ENCODE measurements around the gene SSPN.

The SSPN gene

DNA sequence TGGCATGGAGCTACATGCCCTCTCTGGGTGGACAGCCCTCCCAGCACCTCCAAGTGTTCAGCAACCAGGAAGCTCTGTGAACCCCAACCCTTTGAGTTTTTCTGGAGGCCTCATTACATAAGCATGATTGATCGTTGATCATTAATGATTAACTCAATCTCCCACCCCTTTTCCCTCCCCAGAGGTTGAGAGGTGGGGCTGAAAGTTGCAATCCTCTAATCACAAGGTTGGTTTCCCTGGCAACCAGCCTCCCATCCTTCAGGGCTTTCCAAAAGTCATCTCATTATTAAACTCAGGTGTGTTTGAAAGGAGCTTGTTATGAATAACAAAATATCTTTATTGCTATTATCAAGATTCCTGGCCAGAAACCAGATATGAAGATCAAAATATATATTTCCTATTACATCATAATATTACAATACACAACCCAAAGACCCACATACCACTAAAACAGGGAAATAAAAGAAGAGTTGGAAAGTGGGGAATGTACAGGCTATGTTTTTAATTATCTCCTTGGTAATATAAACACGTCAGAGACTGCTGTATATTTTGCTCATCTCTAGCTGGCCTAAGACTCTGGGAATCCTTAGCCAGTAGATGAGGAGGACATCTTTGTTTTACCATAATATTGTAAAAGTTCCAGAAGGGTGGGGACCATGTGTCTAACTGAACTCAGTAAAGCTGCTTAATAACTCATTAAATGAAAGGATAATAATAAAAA, 73.6 kb downstream of the SSPN start:
- no peak for DNase-seq

DNA sequence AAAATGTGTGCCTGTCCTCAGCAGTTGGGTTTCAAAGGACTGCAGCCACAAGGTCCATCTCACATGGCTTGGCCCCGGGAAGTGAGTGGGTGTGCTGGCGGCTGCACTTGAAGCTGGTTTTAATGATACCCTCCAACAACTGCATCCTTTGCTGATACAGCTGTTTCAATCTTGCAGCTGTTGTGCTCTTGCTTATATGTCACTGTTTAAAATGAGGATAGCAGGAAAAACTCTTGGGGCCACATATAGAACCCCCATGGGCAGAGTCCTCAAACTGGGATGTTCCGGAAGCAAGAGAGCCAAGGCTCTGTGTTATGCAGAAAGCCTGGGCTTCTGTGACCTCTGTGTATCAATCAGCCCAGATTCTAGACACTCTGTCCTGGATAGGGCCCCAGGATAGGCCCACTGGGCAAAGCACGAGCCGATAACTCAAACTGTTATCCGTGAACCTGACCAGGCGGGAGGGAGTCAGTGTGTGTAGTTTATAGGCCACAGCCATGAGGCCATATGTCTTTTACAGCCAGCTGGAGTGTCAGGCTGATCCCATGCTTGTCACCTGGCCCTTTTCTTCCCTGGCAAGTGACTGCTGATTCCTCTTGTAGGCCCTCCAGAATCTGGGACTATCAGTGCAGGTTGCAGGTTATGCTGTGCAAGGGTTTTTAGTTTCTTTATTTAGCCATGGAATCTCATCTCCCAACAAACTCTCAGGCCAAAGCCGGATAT, 74.3 kb downstream of the SSPN start:
- no peak for DNase-seq

DNA sequence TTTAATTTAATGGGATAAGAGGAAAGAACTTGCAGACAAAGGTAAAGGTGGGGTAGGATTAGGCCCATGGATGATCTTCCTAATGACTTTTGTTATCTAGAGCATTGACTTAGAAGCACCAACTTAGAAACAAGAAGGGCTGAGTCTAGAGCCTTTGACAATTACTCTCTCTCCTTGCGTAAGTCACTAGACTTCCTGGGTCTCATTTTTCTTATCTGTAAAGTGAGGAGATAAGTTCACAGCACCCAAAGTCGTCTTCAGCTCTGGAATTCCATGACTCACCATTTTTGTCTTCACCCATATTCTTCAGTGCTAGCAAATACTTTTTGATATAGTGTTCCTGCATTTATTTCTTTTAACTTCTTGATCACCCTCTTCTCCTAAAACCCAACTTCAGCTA, 75.7 kb downstream of the SSPN start:
- no peak for DNase-seq

DNA sequence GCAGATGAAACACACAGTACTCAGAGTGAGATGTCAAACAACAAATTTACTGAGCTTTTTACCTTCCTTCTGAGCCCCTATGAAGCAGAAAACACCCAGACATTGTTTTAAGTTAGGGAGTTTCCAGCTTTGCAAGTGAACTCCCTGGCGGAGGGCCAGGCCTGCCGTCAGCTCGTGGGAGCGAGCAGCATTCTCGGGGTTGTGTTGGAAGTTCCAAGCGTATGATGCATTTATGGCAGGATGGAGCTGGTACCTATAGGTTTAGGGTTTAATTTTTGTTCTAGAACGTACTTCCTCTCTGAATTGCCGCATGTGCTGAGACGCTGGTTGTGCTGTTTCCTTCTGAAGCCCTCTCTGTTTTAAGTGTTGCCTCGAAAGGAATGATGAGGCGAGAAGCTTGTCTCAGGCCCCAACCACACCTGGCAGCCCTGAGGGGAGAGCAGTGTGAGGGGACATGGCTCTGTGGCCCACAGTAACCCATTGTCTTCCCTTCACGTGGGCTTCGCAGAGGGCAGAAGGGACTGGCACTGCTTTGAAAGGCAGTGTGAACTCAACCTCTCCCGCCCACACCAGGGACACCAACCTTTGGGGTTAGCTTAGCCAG, 76.6 kb downstream of the SSPN start:
- DNase-seq: peak; percentile 20

DNA sequence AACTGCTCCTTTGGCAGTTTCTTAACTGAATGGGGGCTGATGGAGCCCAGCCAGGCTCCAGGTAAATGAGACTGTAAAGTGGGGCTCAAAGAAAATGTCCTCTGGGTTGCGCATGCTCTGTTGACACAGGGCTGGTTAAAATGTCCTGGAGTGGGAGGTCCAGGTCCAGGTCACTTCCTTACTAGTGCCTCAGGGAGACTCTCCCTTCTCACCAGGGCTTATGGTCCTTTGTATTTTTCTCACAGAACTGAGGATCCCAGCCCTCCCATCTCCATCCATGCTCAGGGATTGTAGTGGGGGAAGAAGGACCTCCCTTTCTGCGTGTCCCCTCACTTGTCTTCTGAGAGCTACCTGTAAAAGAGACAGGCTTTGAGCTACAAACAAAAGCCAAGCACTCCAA, 77.5 kb downstream of the SSPN start:
- no peak for DNase-seq

DNA sequence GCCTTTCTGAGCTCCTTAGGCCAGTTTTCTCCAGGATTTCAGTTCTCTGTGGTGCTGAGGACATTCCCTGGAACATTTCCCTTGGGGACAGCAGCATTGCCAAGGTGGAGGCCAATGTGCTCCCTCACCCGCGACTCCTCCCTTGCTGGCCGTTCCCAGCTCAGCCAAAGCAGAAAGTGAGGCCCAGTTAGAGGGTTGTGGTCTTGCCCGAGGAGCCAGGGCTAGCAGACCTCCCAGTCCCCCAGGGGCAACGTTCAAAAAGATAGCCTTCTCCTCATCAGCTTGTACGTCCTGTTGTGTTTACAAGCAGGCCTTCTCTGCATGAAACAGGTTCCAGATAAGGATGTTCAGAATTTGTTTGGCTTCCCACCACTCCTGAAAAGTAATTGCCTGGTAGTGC, 78.4 kb downstream of the SSPN start:
- DNase-seq: no peak

DNA sequence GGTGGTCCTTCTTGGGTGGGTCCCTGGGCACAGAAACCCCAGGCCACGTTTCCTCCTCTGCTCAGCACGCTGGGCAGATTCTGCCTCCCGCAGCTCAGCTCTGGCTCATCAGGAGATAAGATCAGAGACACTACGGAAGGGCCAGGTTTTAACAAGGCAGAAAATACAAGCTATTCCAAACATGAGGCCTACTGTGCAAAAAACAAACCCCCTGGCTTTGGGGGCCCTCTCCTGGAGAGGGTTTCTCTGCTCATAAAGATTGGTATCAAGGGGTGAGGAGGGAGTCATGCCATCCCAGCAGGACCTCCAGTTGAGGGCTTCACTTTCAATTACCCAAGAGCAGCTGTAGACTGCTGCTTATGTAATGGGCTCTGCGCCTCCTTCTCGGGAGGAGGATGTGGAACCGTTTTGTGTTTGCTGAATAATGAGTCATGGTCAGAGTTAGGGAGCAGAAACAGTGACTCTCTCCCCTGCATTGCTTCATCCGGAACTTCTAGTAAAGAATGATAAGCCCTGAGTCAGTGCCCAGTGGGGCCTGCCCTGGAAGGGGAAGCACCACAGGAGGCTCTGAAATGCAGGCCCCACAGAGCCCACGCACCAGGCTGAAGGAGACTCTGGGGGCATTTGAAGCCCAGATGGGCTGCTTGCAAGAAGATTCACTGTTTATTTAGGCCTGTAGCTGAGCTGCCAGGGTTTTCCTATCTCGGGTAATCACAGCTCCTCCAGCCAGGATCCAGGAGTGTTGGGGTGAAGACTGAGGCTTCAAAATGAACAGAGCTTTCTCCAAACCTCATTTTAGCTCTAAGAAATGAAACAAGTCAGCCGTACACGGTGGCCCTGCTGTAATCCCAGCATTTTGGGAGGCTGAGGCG, 79.3 kb downstream of the SSPN start:
- DNase-seq: peak; percentile 16

DNA sequence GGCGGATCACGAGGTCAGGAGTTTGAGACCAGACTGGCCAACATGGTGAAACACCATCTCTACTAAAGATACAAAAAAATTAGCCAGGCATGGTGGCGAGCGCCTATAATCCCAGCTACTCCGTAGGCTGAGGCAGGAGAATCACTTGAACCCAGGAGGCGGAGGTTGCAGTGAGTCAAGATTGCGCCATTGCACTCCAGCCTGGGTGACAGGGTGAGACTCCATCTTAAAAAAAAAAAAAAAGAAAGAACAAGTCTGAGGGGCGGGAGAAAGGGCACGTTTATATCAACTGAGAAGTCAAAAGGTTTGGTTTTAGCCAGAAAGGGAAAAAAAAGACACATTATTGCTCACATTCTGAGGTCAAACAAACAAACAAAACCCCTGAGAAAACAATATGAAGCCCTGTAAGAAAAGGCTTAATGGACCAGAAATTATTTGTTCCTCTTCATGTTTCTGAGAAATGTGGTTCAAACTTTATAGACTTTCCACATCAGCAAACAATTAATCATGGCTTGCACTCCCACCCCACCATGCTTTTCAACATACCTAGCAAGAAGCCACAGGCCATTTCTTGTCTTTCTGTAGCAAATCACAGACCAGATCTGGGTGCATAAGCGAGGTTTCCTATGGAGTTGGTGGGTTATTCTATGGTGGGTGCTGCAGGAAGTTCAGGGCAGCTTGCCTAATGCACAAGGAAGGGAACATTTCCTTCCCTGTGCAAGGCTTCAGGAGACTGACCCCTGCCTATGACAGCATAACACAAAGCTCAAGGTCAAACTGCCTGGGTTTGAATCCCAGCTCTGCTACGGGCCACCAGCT, 80.1 kb downstream of the SSPN start:
- no peak for DNase-seq

DNA sequence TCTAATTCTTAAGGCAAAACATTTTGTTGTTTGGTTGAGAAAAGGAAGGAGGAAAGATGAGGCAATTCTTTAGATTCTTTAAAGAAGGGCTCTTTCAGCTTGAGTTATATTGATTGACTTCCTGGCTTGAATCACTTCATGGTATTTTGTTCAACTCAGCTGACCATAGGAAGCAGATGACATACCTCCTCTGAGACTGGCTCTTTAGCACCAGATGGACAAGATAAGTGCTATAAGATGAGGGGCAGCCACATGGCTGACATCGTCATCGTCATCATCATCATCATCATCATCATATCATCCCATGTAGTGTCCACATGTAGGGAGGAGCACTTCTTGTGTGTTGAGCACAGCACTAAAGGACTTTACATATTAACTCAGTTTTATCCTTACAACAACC, 81.3 kb downstream of the SSPN start:
- DNase-seq: no peak

DNA sequence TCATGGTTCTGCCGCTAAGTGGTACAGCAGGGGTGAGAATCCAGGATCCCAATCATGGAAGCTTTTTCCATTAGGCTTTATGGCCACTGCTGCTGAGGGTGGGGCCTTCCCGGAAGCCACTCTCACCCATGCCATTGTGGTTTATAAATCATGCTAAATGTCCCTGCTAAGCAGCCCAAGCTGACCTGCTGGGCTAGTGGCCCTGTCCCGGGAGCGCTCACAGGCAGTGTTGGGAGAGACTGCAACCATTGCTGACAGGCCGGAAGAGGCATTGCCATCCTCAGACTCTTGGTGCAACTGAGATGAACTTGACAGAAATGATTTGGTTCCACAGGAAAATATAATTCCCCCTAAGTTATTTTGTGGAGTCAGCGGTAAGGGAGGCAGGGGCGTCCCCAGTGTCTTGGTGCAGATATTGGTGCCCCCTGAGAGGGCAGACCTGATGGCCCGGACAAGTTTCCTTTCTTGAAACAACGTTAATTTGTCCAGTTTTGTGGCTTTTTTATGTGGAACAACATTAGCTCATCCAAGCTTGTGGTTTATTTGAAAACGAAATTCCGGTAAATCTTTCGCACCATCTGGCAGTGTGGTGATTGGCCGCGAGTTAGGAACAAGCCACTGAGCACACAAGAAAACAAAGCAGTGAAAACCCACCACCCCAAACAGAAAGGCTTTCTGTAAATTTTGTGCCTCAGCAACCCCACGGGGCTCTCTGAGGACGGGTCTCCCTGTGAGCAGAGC, 82.3 kb downstream of the SSPN start:
- no peak for DNase-seq

DNA sequence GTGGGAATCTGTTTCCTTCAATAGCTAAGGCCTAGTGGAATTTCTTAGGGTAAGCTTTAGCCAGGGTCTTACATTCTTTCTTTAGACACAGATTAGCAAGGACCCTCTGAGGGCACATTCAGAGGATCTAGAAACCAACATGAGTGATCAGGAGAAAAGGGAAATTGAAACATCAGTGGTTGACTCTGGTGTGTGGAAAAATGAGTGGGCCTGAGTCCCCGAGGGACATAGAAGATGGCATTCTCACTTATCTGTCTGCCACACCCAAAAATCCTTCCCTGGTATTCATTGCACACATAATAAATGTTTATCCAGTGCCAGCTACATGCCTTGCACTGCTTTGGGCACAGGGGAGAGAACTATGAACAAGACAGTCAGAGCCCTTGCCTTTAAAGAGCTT, 82.9 kb downstream of the SSPN start:
- DNase-seq: no peak

DNA sequence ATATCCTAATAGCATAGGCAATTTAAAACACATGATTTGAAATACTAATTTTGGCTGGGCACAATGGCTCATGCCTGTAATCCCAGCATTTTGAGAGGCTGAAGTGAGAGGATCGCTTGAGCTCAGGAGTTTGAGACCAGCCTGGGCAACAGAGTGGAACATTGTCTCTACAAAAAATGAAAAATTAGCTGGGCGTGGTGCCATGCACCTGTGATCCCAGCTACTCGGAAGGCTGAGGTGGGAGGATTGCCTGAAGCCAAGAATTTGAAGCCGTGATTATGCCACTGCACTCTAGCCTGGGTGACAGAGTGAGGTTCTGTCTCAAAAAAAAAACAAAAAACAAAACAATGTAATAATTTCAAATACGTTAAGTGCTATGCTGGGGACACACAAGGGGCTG, 83.3 kb downstream of the SSPN start:
- no peak for DNase-seq

DNA sequence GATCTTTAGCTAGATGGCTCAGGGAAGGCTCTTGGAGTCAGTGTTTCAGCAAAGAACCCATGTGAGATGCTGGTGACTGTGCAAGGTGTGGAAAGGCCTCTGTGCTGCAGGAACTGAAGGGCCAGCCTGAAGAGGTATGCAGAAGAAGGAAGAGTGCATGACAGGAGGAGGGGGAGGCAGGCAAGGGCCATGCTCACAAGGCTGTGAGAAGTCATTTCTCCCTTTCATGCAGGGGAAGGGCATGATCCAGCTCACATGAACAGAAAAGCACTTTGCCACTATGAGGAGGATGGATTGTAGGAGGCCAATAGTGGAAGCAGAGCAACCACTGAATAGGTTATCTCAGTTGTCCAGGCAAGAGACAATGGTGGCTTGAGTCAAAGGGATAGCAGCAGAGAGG, 83.7 kb downstream of the SSPN start:
- no peak for DNase-seq

DNA sequence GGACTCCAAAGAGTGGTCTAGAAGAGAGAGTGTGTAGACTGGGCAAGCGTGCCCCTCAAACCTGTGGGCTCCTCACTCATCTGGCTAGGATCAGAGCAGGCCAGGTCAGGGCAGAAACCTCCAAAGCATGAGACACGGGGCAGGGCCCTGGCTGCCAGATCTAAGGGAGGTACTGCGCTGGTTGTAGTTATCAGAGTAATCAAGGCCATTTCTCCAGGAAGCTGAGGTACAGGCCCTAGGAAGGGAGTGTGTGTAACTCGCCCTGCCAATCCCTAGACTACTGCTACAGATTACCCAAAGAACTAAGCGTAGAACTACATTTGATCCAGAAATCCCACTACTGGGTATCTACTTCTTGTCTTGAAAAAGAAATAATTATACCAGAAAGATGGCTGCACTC, 84.5 kb downstream of the SSPN start:
- no peak for DNase-seq

DNA sequence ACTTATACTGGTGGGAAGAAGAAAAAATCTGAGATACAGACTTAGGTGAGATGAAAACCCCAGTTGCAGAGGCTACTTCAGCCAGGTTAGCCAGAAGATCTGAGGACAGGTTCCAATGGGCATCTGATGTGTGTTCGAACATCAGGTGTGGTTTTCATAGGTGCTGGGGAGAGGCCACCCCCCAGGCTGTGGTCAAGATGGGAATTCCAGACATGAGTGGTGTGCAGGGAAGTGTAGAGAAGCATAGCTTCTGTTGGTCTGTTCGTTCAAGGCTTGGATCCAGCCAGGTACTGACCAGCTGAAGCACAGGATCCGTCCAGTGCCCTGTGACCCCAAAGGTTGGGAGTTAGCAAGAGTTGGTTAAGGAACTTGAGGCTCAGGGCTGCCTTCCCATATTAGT, 85.5 kb downstream of the SSPN start:
- DNase-seq: no peak

DNA sequence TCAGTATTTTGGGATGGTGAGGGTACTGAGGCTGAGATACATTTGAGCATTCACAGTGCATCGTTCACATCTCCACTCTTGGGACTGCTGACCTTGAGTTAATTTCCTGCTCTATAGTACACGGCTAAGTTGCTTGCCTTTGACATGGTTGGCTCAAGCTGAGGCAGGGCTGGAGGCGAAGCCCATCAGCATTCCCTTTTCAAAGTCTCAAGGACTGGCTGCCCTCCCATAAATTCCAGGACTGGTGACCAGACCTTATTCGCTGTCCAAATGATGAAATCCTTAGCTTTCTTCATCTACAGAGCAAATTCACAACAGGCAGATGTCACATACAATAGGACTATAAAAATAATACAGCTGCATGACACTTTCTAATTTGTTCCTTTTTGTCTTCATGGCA, 85.9 kb downstream of the SSPN start:
- no peak for DNase-seq

DNA sequence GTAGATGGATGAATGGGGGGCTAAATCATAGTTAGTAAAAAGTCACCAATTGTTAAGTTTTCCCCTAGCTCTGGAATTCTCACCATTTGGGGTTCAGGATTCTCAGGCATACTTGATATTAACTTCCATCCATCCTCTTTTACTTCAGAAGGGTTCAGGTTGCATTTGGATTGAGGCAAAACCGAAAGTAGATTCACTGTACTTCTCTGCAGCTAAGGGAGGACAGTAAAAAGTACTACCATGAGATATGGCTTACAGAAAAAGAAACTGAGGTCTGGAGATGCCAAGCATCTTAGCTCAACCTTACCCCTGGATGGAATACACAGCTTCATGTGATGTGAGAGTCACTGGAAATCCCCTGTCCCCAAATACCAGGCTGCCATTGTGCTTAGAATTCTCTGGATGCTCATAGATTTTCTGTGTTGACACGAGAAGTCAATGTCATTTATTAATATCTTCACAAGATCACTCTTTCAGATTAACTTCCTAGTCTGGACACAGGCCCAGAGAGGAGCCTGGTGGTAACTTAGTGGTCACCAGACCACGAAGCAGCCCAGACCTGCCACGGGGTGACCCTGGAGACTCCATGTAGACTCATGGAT, 87.1 kb downstream of the SSPN start:
- no peak for DNase-seq

DNA sequence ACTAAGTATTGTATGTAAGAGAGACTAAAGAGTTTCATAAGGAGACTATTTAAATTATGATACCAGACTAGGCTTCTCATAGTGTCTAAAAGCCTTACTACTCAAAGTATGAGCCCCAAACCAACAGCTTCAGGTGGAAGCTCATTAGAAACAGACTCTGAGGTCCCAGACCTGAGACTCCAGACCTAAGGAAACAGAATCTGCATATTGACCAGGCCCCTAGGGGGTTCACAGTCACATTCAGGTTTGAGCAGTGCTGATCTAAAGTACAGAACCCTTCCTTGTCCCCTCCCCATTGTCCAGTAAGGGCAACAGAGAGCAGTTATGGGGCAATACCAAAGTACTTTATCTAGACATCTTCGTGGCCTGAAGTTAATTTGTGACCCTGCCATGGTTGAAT, 87.7 kb downstream of the SSPN start:
- no peak for DNase-seq

DNA sequence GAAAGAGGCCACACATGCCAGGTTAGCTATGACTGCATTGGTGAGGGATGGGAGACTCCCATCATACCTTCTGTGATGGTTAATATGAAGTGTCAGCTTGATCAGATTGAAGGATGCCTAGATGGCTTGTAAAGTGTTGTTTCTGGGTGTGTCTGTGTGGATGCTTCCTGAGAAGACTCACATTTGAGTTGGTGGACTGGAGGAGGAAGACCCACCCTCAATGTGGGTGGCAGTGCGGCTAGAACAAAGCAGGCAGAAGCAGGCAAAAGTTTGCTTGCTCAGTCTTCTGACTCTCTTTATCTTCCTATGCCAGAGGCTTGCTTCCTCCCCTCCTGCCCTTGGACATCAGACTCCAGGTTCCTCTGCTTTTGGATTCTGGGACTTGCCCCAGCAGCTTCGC, 88.2 kb downstream of the SSPN start:
- DNase-seq: no peak

DNA sequence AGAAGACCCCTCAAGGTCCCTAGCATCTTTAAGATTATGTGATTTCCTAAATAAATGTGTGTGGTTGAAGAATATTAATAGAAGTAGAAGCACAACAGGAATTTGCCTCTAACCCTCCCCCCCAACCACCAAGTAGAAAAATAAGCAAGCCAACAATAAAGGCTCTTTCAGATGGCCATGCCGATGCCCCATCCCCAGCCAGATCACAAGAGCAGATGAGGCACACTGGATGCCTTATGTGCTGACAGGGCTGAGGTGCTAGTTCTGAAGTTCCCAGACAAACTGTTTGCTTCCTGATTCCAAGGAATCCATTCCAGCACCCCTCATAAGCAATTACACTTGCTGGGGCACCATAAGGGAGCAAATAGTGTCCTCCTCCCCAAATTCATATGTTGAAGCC, 90.0 kb downstream of the SSPN start:
- DNase-seq: no peak

DNA sequence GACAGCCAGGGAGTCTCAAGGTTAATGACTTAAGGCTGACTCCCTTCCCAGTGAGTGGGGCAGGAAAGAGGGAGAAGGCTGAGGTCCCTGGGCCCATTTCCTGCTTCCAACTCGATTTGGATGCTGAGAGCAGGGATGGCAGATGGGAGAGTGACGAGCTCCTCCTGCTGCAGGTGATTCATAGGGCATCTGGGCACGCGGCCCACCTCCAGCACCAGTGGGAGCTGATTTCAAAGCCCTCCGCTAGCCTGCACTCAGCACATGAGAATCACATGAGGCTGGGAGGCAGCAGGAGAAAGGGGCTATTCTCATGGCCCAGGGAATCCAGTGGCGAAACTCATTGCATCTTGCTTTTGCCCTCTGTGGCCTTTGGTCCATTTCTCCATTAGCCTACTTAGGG, 90.8 kb downstream of the SSPN start:
- DNase-seq: no peak

Measured in stimulated activated CD4-positive, alpha-beta T cell treated with anti-CD3 and anti-CD28 coated beads, Interleukin-12 subunit alpha, Interleukin-12 subunit beta, amount 100 ng/mL, for 4 hours (primary cell).